Measurements from ENCODE around the gene DNM1.
A peak's percentile ranks its signal among the peaks of the same experiment; 100 is the strongest.

DNA sequence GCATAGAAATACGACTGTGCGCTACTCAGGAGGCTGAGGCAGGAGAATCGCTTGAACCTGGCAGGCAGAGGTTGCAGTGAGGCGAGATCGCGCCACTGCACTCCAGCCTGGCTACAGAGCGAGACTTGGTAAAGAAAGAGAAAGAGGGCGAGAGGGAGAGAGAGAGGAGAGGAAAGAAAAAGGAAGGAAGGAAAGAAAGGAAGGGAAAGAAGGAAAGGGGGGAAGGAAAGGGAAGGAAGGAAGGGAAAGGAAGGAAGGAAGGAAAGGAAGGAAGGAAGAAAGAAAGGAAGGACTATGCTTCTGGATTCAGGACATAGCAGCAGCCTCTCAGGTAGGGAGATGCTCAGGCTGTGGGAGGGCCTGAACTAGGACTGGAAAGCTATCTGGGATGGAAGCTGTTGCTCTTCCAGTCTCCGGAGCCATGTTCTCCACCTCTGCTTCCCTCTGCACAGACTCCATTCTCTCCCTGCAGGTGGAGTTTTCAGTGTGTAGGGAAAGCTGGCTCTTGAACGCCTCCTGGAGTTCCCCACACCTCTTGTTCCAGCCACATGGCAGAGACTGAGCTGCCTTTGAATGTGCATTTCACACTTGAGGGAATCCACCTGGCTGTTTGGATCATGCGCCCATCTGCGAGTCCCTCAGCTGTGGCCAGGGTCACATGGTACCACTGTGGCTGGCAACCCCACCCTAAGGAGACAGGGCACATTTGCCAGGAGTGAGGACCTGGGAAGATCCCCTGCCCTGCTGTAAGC is 82.0 kb downstream of the DNM1 start:
- TF ChIP-seq, protein P1, sequence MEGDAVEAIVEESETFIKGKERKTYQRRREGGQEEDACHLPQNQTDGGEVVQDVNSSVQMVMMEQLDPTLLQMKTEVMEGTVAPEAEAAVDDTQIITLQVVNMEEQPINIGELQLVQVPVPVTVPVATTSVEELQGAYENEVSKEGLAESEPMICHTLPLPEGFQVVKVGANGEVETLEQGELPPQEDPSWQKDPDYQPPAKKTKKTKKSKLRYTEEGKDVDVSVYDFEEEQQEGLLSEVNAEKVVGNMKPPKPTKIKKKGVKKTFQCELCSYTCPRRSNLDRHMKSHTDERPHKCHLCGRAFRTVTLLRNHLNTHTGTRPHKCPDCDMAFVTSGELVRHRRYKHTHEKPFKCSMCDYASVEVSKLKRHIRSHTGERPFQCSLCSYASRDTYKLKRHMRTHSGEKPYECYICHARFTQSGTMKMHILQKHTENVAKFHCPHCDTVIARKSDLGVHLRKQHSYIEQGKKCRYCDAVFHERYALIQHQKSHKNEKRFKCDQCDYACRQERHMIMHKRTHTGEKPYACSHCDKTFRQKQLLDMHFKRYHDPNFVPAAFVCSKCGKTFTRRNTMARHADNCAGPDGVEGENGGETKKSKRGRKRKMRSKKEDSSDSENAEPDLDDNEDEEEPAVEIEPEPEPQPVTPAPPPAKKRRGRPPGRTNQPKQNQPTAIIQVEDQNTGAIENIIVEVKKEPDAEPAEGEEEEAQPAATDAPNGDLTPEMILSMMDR (conservative IDR thresholded peaks at IDR 0.05; ENCODE audit: low read depth in 2 of 2): peak in 1 of 2 experiments; percentile 19; a peak in 1 of 4 replicates
- TF ChIP-seq, protein P2, sequence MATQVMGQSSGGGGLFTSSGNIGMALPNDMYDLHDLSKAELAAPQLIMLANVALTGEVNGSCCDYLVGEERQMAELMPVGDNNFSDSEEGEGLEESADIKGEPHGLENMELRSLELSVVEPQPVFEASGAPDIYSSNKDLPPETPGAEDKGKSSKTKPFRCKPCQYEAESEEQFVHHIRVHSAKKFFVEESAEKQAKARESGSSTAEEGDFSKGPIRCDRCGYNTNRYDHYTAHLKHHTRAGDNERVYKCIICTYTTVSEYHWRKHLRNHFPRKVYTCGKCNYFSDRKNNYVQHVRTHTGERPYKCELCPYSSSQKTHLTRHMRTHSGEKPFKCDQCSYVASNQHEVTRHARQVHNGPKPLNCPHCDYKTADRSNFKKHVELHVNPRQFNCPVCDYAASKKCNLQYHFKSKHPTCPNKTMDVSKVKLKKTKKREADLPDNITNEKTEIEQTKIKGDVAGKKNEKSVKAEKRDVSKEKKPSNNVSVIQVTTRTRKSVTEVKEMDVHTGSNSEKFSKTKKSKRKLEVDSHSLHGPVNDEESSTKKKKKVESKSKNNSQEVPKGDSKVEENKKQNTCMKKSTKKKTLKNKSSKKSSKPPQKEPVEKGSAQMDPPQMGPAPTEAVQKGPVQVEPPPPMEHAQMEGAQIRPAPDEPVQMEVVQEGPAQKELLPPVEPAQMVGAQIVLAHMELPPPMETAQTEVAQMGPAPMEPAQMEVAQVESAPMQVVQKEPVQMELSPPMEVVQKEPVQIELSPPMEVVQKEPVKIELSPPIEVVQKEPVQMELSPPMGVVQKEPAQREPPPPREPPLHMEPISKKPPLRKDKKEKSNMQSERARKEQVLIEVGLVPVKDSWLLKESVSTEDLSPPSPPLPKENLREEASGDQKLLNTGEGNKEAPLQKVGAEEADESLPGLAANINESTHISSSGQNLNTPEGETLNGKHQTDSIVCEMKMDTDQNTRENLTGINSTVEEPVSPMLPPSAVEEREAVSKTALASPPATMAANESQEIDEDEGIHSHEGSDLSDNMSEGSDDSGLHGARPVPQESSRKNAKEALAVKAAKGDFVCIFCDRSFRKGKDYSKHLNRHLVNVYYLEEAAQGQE (IDR thresholded peaks at IDR 0.05; ENCODE audit: unreplicated experiment): no peak
- TF ChIP-seq EZH2 (IDR thresholded peaks at IDR 0.05; ENCODE audit: low read depth, unreplicated experiment) (no peak), POLR2AphosphoS5 (IDR thresholded peaks at IDR 0.05; ENCODE audit: low read depth) (no peak), EZH2phosphoT487 (IDR thresholded peaks at IDR 0.05; ENCODE audit: unreplicated experiment) (no peak), CREB1 (CRISPR knock-in tag; IDR thresholded peaks at IDR 0.05; ENCODE audit: low read depth) (no peak), NANOG (IDR thresholded peaks at IDR 0.05; ENCODE audit: borderline replicate concordance) (no peak), JUNB (IDR thresholded peaks at IDR 0.05; ENCODE audit: unreplicated experiment) (no peak)
- TF ChIP-seq, protein P3, sequence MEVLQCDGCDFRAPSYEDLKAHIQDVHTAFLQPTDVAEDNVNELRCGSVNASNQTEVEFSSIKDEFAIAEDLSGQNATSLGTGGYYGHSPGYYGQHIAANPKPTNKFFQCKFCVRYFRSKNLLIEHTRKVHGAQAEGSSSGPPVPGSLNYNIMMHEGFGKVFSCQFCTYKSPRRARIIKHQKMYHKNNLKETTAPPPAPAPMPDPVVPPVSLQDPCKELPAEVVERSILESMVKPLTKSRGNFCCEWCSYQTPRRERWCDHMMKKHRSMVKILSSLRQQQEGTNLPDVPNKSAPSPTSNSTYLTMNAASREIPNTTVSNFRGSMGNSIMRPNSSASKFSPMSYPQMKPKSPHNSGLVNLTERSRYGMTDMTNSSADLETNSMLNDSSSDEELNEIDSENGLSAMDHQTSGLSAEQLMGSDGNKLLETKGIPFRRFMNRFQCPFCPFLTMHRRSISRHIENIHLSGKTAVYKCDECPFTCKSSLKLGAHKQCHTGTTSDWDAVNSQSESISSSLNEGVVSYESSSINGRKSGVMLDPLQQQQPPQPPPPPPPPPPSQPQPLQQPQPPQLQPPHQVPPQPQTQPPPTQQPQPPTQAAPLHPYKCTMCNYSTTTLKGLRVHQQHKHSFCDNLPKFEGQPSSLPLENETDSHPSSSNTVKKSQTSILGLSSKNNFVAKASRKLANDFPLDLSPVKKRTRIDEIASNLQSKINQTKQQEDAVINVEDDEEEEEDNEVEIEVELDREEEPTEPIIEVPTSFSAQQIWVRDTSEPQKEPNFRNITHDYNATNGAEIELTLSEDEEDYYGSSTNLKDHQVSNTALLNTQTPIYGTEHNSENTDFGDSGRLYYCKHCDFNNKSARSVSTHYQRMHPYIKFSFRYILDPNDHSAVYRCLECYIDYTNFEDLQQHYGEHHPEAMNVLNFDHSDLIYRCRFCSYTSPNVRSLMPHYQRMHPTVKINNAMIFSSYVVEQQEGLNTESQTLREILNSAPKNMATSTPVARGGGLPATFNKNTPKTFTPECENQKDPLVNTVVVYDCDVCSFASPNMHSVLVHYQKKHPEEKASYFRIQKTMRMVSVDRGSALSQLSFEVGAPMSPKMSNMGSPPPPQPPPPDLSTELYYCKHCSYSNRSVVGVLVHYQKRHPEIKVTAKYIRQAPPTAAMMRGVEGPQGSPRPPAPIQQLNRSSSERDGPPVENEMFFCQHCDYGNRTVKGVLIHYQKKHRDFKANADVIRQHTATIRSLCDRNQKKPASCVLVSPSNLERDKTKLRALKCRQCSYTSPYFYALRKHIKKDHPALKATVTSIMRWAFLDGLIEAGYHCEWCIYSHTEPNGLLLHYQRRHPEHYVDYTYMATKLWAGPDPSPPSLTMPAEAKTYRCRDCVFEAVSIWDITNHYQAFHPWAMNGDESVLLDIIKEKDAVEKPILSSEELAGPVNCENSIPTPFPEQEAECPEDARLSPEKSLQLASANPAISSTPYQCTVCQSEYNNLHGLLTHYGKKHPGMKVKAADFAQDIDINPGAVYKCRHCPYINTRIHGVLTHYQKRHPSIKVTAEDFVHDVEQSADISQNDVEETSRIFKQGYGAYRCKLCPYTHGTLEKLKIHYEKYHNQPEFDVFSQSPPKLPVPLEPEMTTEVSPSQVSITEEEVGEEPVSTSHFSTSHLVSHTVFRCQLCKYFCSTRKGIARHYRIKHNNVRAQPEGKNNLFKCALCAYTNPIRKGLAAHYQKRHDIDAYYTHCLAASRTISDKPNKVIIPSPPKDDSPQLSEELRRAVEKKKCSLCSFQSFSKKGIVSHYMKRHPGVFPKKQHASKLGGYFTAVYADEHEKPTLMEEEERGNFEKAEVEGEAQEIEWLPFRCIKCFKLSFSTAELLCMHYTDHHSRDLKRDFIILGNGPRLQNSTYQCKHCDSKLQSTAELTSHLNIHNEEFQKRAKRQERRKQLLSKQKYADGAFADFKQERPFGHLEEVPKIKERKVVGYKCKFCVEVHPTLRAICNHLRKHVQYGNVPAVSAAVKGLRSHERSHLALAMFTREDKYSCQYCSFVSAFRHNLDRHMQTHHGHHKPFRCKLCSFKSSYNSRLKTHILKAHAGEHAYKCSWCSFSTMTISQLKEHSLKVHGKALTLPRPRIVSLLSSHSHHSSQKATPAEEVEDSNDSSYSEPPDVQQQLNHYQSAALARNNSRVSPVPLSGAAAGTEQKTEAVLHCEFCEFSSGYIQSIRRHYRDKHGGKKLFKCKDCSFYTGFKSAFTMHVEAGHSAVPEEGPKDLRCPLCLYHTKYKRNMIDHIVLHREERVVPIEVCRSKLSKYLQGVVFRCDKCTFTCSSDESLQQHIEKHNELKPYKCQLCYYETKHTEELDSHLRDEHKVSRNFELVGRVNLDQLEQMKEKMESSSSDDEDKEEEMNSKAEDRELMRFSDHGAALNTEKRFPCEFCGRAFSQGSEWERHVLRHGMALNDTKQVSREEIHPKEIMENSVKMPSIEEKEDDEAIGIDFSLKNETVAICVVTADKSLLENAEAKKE (CRISPR knock-in tag; IDR thresholded peaks at IDR 0.05): no peak
- TF ChIP-seq, protein P4, sequence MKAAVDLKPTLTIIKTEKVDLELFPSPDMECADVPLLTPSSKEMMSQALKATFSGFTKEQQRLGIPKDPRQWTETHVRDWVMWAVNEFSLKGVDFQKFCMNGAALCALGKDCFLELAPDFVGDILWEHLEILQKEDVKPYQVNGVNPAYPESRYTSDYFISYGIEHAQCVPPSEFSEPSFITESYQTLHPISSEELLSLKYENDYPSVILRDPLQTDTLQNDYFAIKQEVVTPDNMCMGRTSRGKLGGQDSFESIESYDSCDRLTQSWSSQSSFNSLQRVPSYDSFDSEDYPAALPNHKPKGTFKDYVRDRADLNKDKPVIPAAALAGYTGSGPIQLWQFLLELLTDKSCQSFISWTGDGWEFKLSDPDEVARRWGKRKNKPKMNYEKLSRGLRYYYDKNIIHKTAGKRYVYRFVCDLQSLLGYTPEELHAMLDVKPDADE (IDR thresholded peaks at IDR 0.05): no peak

All from GM23338 (cell line).